Endothelial cell of umbilical vein (primary cell): ENCODE measurements around the gene SMAD9. TPM values are rescaled to one million over a fixed set of nuclear protein-coding genes. Genes with fewer than 3 reads are reported as not detected.

ENCODE experiments used
- BruUV-seq: library from RNA; stranded (reverse); fragments of 400-500 nt; replicated peaks from 2 replicates; lab custom pipeline; 2021; lab: Mats Ljungman, UMichigan
- CTCF ChIA-PET: fragments of 300-600, 350-600 bp; sonication (Branson Sonifier 250); formaldehyde crosslinking; loops from one replicate; lab custom pipeline; 2021; ENCODE audit warnings: antibody characterized with exemption, inconsistent platforms; lab: Charles Lee
- POLR2A ChIA-PET: fragments of 300-600, 350-600 bp; sonication (Branson Sonifier 250); formaldehyde crosslinking; loops from one replicate; lab custom pipeline; 2021; ENCODE audit warnings: antibody characterized with exemption, inconsistent platforms; lab: Charles Lee
- DNase-seq: peaks from one replicate; pipeline ENCODE4 v3.0.0-alpha.2; 2011; ENCODE audit warnings: low read depth, low spot score
- FAIRE-seq: peaks from 2 replicates; lab custom pipeline; 2011; peaks lifted over from hg19 to GRCh38; lab: Jason Lieb, UNC
- H2AFZ ChIP-seq: 2 replicates; pipeline ENCODE4 v1.6.0; 2012; ENCODE audit warnings: low read depth, low read length, control low read depth, inconsistent platforms
- H3K27ac ChIP-seq: 2 replicates; pipeline ENCODE4 v1.5.1; 2011; ENCODE audit warnings: low read depth, mild to moderate bottlenecking, control low read depth, low read length, moderate library complexity; ENCODE audit not compliant: insufficient read depth
- H3K27me3 ChIP-seq, 2 experiments: 2 replicates each; pipeline versions ENCODE4 v1.6.0 to v1.6.1; 2011; ENCODE audit warnings: low read length in 2 of 2, mixed read lengths in 1 of 2; ENCODE audit not compliant: control insufficient read depth in 2 of 2, insufficient read depth in 2 of 2
- H3K36me3 ChIP-seq, 2 experiments: 2 replicates in 1 of 2; 3 replicates in 1 of 2; pipeline ENCODE4 v1.5.1; 2011; ENCODE audit warnings: low read length in 2 of 2, mild to moderate bottlenecking in 1 of 2, moderate library complexity in 1 of 2; ENCODE audit not compliant: control insufficient read depth in 2 of 2, insufficient read depth in 2 of 2; ENCODE audit errors: extremely low read depth in 1 of 2
- H3K4me1 ChIP-seq: 3 replicates; pipeline ENCODE4 v1.5.1; 2011; ENCODE audit warnings: mild to moderate bottlenecking, low read length; ENCODE audit not compliant: control insufficient read depth, insufficient read depth; ENCODE audit errors: extremely low read depth
- H3K4me2 ChIP-seq: 2 replicates; pipeline ENCODE4 v1.6.1; 2011; ENCODE audit warnings: low read length, control low read depth, mixed read lengths; ENCODE audit not compliant: insufficient read depth
- H3K4me3 ChIP-seq, 3 experiments: fragments of 200-600 bp in 1 of 3; sonication (generic), shearing (Covaris generic) in 1 of 3; replicated peaks in 1 of 3; 2 replicates each; pipeline ENCODE4 v1.5.1; 2011 to 2016; ENCODE audit warnings: control low read depth in 3 of 3, low read length in 3 of 3, mild to moderate bottlenecking in 2 of 3, inconsistent platforms in 1 of 3, low read depth in 1 of 3, moderate library complexity in 1 of 3; ENCODE audit not compliant: insufficient read depth in 1 of 3
- H3K79me2 ChIP-seq: 2 replicates; pipeline ENCODE4 v1.6.0; 2012; ENCODE audit warnings: low read length, inconsistent platforms; ENCODE audit not compliant: control insufficient read depth, insufficient read depth
- H3K9ac ChIP-seq: replicated peaks from 2 replicates; pipeline ENCODE3; 2011; ENCODE audit warnings: low read length, control low read depth; ENCODE audit not compliant: insufficient read depth; ENCODE audit errors: extremely low read depth
- H3K9me1 ChIP-seq: replicated peaks from 3 replicates; pipeline ENCODE4 v1.6.0; 2011; ENCODE audit warnings: mild to moderate bottlenecking, low read length; ENCODE audit not compliant: control insufficient read depth, insufficient read depth; ENCODE audit errors: extremely low read depth
- H3K9me3 ChIP-seq: replicated peaks from 2 replicates; pipeline ENCODE4 v1.5.1; 2012; ENCODE audit warnings: low read length, inconsistent platforms; ENCODE audit not compliant: control insufficient read depth, insufficient read depth
- H4K20me1 ChIP-seq: replicated peaks from 2 replicates; pipeline ENCODE3; 2011; ENCODE audit warnings: mild to moderate bottlenecking, low read length; ENCODE audit not compliant: control insufficient read depth, insufficient read depth; ENCODE audit errors: extremely low read depth
- EZH2 ChIP-seq: IDR thresholded peaks from 2 replicates; pipeline ENCODE4 v1.6.1; 2012; ENCODE audit warnings: borderline replicate concordance, low read depth, mild to moderate bottlenecking, moderate library complexity, low read length, inconsistent platforms; ENCODE audit not compliant: severe bottlenecking
- FOS ChIP-seq: IDR thresholded peaks from 2 replicates; pipeline ENCODE4 v1.6.1; 2011; ENCODE audit warnings: mild to moderate bottlenecking, low read length, moderate library complexity, borderline replicate concordance; ENCODE audit not compliant: insufficient read depth
- GATA2 ChIP-seq: IDR thresholded peaks from 2 replicates; pipeline ENCODE4 v1.7.0; 2011; ENCODE audit warnings: low read depth, mild to moderate bottlenecking, moderate library complexity, mixed read lengths, low read length; ENCODE audit not compliant: insufficient read length, insufficient read depth
- JUN ChIP-seq: IDR thresholded peaks from 2 replicates; pipeline ENCODE4 v1.6.1; 2011; ENCODE audit warnings: borderline replicate concordance, low read depth; ENCODE audit not compliant: insufficient read length, insufficient read depth
- MYC ChIP-seq: IDR thresholded peaks from one replicate; pipeline ENCODE4 v1.6.1; 2011; ENCODE audit warnings: mild to moderate bottlenecking, low read depth, low read length
- POLR2A ChIP-seq: IDR thresholded peaks from 2 replicates; pipeline ENCODE4 v1.6.1; 2012; ENCODE audit warnings: low read depth, mild to moderate bottlenecking, control low read depth, low read length
- POLR2AphosphoS5 ChIP-seq: IDR thresholded peaks from 2 replicates; pipeline ENCODE4 v1.6.1; 2012; ENCODE audit warnings: low read depth, mild to moderate bottlenecking, control low read depth, low read length, moderate library complexity; ENCODE audit not compliant: insufficient read depth
- dilution Hi-C: fragments of 300-500 bp; cut with MboI; formaldehyde crosslinking; loops from one replicate; pipeline ENCODE4 v1.15.0; 2019; ENCODE audit warnings: low sequenced_read_pairs; ENCODE audit not compliant: extremely low pct_ligation_motif_present
- intact Hi-C: fragments of 100-400 bp; cut with micrococcal nuclease; formaldehyde crosslinking; loops from one replicate; pipeline ENCODE4 v1.10.0; 2022
- polyA plus RNA-seq, 4 experiments: library from polyadenylated mRNA; depleted of rRNA in 3 of 4; stranded (reverse) in 3 of 4; unstranded in 1 of 4; fragments of >200 nt; gene quantifications; 2 replicates each; pipeline versions ENCODE4 v1.2.1 to v1.2.3, GENCODE V29; 2011 to 2012; ENCODE audit warnings: missing spikeins in 1 of 4
- total RNA-seq: library from RNA; stranded (reverse); gene quantifications from 2 replicates; pipeline ENCODE4 v1.2.3, GENCODE V29; 2021
- TF ChIP-seq, protein P1 (sequence below): IDR thresholded peaks from 2 replicates; pipeline ENCODE4 v1.6.1; 2011; ENCODE audit not compliant: insufficient read depth, insufficient read length
- TF ChIP-seq, protein P2 (sequence below), 2 donors: IDR thresholded peaks; 1 replicate in 1 of 2; 2 replicates in 1 of 2; pipeline ENCODE4 v1.5.1; 2011; ENCODE audit warnings: low read length in 2 of 2, mild to moderate bottlenecking in 2 of 2, moderate library complexity in 2 of 2, control low read depth in 1 of 2, inconsistent platforms in 1 of 2, low read depth in 1 of 2; ENCODE audit not compliant: insufficient read depth in 1 of 2; ENCODE audit errors: extremely low read depth in 1 of 2

The SMAD9 gene
- total and polyA plus RNA-seq, 2 donors (not counting 3 experiments of a cell fraction or from before 2014, with no cell fraction given) = 2.2 to 4.2 TPM

- intact Hi-C loops = loop anchor here (2.0 kb wide), 1 partner anchor 19 kb away; no protein-coding TSS in a partner anchor
- Histone ChIP-seq H3K9me3 (no peaks in the 10 kb centered on the region), H3K4me3 (no peak overlapping the region), H3K27ac (no peak overlapping the region), H3K27me3 (no peaks in the 10 kb centered on the region), H3K36me3 (no peaks in the 10 kb centered on the region), H2AFZ (no peak overlapping the region), H3K9ac (no peak overlapping the region), H3K9me1 (no peaks in the 10 kb centered on the region), H3K4me1 (peaks cover 16% of the 10 kb centered on the region), H3K79me2 (peaks cover 17% of the 10 kb centered on the region), H3K4me2 (no peak overlapping the region), H4K20me1 (no peaks in the 10 kb centered on the region)
- ChIA-PET POLR2A (no interaction called here), CTCF (no interaction called here)
- FAIRE-seq (peak; percentile 58), DNase-seq (no peak)
- dilution Hi-C loops = no loop called here
- no TSS peak for BruUV-seq
- TF ChIP-seq JUN (no peak), POLR2A (no peak), EZH2 (no peak), GATA2 (no peak), POLR2AphosphoS5 (no peak), FOS (no peak)
These were observed 6.6 kb downstream of the SMAD9 start for GRCh38 chr13:36913463-36913862.

DNA sequence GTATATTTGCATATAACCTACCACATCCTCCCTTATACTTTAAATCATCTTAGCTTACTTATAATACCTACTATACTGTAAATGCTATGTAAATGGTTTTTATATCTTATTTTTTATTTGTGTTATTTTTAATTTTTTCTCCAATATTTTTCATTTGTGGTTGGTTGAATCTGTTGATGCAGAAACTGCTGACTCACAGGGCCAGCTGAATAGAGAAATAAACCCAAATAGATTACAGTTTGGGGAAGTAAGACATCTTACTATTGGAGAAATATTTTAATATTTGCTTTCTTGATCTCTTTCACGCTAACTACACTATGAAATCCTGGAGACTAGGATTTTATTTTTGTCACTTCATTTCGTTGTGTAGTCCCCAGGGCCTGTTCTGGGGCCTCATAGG, 7.1 kb downstream of the SMAD9 start:
- Histone ChIP-seq H4K20me1 (no peaks in the 10 kb centered on the region), H3K4me1 (peaks cover 12% of the 10 kb centered on the region), H3K4me2 (no peak overlapping the region), H3K9me3 (no peaks in the 10 kb centered on the region), H3K9me1 (no peaks in the 10 kb centered on the region), H3K79me2 (peaks cover 13% of the 10 kb centered on the region), H3K27me3 (no peaks in the 10 kb centered on the region), H2AFZ (no peak overlapping the region), H3K9ac (no peak overlapping the region), H3K27ac (no peak overlapping the region), H3K36me3 (no peaks in the 10 kb centered on the region), H3K4me3 (no peak overlapping the region)
- DNase-seq (no peak), FAIRE-seq (no peak)
- no peak for TF ChIP-seq GATA2
- TF ChIP-seq, protein P1, sequence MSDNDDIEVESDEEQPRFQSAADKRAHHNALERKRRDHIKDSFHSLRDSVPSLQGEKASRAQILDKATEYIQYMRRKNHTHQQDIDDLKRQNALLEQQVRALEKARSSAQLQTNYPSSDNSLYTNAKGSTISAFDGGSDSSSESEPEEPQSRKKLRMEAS = no peak
- TF ChIP-seq JUN = no peak
- no peak for TF ChIP-seq MYC
- TF ChIP-seq, protein P2, sequence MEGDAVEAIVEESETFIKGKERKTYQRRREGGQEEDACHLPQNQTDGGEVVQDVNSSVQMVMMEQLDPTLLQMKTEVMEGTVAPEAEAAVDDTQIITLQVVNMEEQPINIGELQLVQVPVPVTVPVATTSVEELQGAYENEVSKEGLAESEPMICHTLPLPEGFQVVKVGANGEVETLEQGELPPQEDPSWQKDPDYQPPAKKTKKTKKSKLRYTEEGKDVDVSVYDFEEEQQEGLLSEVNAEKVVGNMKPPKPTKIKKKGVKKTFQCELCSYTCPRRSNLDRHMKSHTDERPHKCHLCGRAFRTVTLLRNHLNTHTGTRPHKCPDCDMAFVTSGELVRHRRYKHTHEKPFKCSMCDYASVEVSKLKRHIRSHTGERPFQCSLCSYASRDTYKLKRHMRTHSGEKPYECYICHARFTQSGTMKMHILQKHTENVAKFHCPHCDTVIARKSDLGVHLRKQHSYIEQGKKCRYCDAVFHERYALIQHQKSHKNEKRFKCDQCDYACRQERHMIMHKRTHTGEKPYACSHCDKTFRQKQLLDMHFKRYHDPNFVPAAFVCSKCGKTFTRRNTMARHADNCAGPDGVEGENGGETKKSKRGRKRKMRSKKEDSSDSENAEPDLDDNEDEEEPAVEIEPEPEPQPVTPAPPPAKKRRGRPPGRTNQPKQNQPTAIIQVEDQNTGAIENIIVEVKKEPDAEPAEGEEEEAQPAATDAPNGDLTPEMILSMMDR (IDR thresholded peaks at IDR 0.05; ENCODE audit: extremely low read depth in 1 of 2, insufficient read depth in 1 of 2, low read depth in 1 of 2, low read length in 2 of 2) = no peak
- no peak for TF ChIP-seq POLR2A
- intact Hi-C loops (loop anchor here (2.0 kb wide), 1 partner anchor 18 kb away; no protein-coding TSS in a partner anchor), dilution Hi-C loops (no loop called here)
- no TSS peak for BruUV-seq
- CTCF ChIA-PET = no interaction called here
- POLR2A ChIA-PET = no interaction called here
